Activated CD4-positive, CD25-positive, alpha-beta regulatory T cell treated with anti-CD3 and anti-CD28 coated beads, Interleukin-2, amount 50 U/mL, for 24 hours (primary cell): ENCODE data around the gene CAP2.
"Not testable (repeated sequence)": the region's sequence is repeated elsewhere in the genome, so short reads cannot be mapped to it uniquely, and the experiment has no call there.

Experiments used
- ATAC-seq, 2 donors: fragments of 150-1000 bp; cut with Tn5 transposase; one replicate each; pipeline ENCODE4 v1.10.0; 2021; ENCODE audit warnings: mild to moderate bottlenecking in 1 of 2, moderate library complexity in 1 of 2

Gene CAP2

DNA sequence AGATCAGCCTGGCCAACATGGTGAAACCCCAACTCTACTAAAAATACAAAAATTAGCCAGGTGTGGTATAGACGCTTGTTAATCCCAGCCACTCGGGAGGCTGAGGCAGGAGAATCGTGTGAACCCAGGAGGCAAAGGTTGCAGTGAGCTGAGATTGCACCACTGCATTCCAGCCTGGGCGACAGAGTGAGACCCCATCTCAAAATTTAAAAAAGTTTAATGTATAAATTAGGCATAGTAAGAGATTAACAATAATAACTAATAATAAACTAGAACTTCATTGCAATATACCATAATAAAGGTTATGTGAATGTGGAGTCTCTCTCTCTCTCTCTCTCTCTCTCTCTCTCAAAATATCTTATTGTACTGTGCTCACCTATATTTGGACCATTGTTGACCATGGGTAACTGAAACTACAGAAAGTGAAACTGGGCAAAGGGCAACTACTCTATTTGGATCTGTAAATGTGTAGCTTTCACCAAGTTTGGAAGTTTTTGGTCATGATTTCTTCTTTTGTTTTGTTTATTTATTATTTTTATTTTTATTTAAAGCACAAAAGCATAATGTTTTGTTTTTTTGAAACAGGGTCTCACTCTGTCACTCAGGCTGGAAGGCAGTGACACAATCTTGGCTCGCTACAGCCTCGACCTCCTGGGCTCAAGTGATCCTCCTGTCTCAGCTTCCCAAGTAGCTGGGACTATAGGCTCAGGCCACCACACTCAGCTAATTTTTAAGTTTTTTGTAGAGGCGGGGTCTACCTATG, 12.0 kb downstream of the CAP2 start:
- ATAC-seq = not testable (repeated sequence)

DNA sequence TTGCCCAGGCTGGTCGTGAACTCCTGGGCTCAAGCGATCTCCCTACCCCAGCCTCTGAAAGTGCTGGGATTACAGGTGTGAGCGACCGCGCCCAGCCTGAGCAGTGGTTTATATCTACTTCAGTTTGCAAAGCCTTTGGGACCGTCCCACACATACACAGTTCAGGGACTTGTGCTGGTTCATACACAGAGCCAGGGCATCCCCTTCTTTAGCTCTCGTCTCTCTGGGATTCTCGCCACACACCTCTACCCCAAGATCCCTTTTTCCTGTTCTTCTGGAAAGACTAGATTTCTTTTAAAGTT, 12.5 kb downstream of the CAP2 start:
- ATAC-seq = no peak

DNA sequence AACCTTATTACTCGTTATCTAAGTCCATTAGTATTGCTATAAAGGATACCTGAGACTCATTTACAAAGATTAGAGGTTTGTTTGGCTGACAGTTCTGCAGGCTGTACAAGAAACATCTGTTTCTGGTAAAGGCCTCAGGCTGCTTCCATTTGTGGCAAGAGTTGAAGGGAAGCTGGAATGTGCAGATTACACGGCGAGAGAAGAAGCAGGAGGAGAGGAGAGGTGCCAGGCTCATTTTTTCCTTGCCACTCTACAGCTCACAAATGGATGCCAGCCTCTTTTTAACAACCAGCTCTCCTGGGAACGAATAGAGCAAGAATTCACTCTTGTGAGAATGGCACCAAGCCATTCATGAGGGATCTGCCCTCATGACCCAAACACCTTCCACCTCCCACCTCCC, 14.7 kb downstream of the CAP2 start:
- no peak for ATAC-seq

DNA sequence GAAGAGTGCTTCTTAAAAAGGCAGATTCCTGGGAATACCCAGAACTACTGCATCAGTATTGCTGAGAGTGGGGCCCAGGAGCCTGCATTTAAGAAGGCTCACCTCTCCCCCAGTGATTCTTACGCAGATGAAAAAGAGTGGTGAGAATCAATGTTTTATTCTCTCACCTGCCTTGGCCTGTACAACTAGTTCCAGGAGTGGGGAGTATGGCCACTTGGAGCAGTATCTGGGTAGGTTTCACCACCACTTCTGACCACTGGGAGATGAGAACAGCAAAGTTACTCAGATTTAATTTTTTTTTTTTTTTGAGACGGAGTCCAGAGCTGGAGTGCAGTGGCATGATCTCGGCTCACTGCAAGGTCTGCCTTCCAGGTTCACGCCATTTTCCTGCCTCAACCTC, 16.9 kb downstream of the CAP2 start:
- no peak for ATAC-seq

DNA sequence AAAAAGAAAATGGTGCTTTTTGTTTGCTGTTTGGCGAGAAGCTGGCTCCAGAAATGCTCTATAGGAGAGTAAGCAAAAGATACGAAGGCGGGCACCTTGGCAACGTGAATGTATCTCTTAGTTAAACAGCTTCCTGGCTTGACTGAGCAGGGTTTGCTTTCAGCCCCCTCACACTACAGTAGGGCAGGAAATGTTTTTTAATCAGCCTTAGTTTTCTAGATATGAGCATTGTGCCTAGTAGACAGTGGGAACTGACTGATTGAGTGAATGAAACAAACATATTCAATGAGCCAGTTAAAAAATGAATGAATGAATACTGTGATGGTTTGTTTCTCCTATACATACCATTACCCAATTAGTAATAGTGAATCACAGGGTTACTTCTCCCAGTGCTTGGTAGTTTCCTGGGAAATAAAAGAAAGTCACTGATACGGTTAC, 19.9 kb downstream of the CAP2 start:
- ATAC-seq = no peak

DNA sequence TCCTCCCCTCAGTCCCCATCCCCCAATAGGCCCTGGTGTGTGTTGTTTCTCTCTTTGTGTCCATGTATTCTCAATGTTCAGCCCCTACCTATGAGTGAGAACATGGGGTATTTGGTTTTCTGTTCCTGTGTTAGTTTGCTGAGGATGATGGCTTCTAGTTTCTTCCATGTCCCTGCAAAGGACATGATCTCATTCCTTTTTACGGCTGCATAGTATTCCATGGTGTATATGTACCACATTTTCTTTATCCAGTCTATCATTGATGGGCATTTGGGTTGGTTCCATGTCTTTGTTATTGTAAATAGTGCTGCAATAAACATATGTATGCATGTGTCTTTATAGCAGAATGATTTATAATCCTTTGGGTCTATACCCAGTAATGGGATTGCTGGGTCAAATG, 21.0 kb downstream of the CAP2 start:
- ATAC-seq = not testable (repeated sequence)

DNA sequence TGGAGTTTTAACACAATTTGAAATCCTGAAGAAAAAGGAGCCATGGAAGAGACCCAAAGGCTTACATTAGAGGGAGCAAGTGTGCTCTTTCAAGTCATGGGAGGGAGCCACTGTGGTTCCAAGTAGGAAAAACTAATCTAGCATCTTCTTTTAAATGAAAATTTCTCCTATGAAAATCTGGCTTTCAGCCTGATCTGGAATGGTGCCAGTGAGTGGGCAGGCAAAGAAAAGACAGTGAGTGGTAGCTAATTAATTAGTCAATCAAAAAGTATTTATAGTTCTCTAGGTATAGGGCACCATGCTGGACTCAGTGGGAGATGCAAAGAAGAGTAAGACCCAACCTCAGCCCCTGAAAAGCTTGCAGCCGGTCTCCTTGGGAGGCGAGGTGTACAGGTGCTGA, 21.9 kb downstream of the CAP2 start:
- no peak for ATAC-seq

DNA sequence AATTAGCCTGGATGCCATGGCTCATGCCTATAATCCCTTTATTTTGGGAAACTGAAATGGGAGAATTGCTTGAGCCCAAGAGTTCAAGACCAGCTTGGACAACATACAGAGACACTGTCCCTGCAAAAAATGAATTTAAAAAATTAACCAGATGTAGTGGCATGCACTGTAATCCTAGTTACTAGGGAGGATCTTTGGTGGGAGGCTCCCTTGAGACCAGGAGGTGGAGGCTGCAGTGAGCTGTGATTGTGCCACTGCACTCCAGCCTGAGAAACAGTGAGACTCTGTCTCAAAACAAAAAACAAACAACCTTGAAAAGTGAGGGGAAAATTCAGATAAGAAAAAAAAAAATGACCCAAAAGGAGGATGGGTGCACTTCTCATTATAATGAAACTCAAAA, 23.4 kb downstream of the CAP2 start:
- ATAC-seq = no peak

DNA sequence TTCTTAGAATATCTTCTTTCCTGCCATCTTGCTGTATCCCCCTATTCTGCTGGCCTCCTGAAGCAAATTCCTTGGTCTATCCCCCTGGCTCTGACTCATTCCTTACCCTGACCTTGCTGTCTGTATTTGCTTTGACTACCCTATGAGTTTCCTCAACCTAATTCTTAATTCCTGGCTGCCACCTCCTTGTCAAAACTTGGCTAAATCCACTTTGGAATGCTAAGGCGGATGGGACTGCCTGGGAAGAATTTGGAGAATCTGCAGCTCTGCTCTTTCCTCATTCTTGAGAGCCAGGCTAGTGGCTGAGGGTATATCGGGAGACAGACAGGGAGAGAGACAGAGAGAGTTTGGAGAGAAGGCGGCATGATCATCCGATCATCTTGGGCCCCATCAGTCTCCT, 24.4 kb downstream of the CAP2 start:
- ATAC-seq = no peak

DNA sequence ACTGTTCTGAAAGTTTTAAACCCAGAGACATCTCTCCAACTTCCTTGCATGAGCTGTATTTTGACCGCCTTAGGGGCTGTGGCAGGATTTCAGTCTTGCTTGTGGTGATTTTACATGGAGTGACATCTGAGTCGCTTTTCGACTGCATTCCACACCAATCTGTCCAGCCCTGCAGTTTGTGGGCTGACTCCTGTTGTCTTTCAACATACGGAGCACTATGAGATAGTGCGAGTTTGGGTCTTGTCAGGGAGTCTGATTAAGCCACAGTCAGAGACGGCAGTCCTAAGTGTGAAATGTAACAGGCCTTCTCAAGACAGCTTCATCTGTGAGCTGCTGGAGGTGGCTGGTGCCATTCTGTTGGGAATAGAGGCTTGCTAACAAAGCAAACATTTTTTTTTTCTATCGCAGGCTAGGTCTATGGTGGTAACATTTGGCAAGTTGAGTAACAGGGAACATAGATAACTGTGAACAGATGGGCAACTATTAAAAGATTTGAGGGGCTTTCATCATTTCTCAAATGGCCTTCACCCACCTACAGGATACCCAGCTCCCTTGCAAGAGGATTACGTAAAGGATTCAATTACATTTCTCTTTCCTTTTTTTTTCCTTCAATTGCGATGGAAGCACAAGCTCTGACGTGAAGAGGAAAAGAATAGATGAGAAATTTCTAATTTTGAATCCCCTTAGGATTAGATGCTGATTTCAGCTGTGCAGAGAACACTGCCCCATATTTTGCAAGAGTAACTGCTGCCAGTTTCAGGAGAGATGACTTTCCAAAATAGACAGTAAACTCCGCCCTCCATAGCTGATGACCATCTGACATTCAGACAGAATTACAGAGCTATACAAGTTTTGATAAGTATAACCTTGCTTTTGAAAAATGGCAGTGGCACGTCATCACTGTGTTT, 25.1 kb downstream of the CAP2 start:
- ATAC-seq = no peak

DNA sequence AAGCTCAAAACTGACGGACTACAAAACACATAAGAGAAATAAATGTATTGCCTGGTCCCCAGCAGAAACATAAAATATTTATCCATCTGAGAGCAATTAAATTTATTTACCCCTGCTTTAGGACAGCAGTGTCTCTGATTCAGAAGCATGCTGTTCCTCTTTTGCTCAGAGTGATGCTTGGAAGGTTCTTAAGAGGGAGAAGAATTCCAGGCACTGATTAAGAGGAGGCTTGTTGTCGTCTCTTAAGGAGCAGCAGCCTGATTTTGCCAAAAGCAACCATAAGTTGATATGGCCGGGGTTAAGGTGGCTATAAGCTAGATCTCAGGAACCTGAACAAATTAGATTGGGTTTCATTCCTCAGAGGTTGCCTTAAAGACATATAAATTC, 25.8 kb downstream of the CAP2 start:
- ATAC-seq = no peak

DNA sequence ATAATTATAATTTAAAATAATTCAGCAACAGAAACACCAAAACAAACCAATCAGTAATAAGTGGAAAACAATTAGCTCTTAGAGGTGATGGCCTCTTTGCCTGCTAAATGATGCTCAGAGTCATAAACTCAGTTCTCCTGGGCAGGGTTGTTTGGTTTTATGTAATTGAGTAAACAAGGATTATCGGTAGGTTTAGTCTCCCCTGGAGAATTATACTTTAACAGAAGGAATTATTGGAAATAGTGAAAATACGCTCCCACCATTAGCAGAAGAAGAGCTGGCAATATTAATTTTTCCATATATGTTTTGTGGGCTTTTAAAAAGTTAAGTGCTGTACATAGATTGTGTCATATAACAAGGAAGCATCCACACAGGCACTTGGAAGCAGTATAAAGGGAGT, 27.0 kb downstream of the CAP2 start:
- ATAC-seq = no peak

DNA sequence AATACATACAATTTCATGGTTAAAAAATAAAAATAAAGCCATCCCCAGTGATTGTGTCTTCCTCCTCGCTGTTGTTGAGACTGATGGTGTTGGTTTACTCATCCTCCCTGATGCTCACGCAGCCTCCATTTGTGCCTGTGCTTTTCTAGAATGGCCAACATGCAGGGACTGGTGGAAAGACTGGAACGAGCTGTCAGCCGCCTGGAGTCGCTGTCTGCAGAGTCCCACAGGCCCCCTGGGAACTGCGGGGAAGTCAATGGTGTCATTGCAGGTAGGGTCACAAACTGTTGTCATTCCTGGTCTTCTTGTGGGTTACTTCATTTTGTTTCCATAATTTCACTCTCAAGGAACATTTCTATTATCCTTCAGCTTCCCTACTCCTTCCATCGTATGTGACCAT, 28.0 kb downstream of the CAP2 start:
- no peak for ATAC-seq

DNA sequence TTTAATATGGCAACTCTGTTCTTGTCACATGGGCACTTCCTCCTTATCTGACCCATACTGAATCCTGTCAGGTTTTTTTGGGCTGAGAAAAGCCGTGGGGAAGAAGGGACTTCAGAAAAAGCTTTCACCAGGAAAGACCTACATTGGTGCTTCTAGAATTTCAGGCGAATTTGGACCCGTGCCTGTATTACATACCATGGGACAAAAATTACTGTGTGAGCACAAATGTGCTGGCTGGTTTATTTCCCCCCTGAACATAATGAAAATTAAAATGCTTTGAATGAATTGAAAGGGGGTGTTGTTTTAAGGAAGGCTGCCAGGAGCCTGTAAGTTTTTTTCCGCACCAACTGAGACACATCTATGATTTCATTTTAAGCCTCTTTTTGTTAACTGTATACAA, 29.6 kb downstream of the CAP2 start:
- ATAC-seq = no peak

DNA sequence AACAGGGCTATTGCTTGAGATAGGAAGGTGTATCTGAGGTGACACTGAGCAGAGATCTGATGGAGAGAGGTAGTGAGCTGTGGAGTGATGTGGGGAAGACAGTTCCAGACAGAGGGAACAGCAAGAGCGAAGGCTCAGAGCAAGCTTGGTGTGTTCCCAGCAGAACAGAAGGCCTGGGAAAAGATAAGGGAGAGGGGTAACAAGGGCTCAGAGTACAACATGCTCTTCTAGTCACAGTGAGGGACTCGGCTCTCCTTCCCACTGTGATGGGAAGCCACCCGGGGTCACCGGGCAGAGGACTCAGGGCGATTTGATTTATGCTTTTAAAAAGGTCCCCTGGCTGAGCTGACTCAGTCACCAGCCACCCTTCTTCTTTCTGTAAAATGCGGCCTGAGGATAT, 33.7 kb downstream of the CAP2 start:
- ATAC-seq = no peak

DNA sequence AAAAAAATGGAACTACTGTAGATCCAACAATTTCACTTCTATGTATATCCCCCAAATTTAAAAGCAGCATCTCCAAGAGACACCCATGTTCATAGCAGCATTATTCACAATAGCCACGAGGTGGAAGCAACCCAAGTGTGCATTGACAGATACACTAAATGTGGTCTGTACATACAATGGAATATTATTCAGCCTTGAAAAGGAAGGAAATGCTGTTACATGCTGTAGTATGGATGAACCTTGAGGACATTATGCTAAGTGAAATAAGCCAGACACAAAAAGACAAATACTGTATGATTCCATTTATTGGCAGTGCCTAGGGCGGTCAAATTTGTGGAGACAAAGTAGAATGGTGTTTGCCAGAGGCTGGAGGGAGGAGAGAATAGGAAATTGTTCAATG, 34.2 kb downstream of the CAP2 start:
- no peak for ATAC-seq

DNA sequence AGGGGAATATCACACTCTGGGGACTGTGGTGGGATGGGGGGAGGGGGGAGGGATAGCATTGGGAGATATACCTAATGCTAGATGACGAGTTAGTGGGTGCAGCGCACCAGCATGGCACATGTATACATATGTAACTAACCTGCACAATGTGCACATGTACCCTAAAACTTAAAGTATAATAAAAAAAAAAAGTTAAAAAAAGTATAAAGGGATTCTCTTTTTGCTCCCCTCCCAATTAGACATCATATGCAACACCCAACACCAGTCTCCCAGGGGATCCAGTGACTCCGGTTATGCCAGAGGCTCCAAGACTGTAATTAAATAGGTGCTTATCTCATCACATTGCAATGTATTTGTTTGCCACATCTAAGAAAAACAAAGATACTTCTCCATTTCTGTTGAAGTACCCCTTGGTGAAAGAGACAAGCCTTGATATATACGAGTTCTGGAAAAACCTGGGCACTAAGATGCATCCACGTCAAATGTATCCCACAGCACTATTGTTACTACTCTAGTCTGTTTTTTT, 35.3 kb downstream of the CAP2 start:
- ATAC-seq = not testable (repeated sequence)

DNA sequence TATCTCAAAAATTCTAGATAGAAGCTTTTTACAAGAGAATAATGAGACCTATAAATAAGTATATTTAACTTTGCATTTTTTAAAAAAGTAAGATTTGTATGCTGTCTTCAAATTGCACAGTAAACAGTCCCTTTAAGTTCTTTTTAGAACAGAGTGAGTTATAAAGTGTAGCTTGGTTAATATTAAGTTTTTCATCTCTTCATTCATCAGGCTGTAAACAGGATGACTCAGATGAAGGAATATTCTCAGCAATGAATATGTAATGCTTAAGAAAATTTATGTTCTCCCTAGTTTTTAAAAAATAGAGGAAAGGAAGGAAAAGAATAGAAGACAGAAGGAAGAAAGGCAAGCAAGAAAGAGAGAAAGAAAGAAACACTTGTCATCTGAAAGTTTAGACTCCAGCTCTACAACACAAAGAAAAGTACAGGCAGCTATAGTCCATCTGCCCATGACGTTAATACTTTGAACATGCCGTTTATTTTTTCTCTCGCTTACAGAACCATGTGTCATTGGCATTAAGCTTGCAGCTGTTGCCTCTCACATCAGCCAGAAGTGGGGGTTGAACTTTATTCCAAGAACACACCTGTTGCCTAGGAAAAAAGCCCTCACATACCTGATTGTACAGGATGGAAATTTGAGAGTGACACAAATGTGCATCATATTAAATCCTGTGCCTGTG, 36.1 kb downstream of the CAP2 start:
- no peak for ATAC-seq

DNA sequence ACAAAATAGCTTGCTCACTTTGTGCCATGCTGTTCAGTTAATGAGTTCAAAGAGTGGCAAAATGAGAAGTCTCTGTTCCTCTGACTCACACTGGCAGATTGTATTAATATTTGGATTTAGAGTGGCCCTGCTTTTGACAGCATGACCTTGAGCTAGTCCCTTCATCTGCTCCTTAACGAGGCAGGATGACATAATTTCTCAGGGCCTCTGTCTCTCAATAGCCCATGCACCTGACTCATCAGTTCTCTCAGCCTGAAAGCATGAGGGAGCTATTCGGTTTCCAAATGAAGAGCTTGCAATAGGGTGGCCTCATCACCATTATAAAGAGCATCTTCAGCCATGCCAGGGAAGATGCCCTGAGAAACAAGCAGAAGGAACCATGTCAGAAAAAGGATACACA, 38.2 kb downstream of the CAP2 start:
- no peak for ATAC-seq

DNA sequence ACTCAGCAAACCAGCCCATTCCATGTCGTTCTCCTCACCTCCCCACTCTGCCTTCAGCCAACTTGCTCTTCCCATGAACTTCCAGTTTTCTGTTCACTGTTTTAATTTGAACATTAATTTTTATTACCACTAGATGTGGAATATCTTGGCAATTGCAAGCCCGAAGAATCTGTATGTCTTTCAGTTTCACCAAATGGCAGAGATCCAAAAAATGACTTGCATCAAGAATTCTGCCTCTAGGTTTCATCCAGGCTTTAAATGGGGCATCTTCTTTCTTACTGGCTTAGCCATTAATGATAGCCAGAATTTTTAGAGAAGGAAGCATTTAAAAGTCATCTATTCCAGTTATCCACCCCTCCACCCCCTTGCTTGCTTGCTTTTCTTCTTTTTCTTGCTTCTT, 39.0 kb downstream of the CAP2 start:
- no peak for ATAC-seq

DNA sequence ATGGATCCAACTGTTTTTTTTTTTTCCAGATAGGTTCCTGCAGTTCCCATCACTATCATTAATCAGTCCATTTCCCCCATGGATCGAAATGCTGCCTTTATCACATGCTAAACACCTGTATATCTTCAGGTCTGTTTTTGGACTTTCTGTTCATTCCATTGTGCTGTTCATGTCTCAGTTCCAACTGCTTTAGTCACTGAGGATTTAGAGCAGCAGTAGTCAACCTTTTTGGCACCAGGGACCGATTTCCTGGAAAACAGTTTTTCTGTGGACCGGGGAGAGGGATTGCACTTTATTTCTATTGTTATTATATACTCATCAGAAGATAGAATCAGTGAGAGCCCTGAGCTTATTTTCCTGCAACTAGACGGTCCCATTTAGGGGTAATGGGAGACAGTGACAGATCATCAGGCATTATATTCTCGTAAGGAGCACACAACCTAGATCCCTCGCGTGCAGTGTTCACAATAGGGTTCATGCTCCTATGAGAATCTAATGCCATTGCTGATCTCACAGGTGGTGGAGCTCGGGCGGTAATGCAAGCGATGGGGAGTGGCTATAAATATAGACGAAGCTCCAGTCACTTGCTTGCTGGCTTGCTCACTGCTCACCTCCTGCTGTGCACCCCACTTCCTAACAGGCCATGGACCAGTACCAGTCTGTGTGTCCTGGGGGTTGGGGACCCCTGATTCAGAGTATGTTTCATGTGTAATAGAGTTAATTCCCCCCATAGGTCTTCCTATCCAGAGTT, 46.0 kb downstream of the CAP2 start:
- no peak for ATAC-seq

DNA sequence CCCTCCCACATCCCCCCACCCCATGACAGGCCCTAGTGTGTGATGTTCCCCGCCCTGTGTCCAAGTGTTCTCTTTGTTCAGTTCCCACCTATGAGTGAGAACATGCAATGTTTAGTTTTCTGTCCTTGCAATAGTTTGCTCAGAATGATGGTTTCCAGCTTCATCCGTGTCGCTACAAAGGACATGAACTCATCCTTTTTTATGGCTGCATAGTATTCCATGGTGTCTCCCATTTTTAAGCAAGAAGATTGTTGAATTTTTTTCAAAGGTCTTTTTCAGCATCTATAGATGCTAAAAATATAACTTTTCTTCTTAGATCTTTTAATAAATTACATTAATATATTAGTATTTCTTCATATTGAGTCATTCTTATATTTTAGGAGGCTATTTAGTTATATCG, 47.4 kb downstream of the CAP2 start:
- not testable (repeated sequence) for ATAC-seq

DNA sequence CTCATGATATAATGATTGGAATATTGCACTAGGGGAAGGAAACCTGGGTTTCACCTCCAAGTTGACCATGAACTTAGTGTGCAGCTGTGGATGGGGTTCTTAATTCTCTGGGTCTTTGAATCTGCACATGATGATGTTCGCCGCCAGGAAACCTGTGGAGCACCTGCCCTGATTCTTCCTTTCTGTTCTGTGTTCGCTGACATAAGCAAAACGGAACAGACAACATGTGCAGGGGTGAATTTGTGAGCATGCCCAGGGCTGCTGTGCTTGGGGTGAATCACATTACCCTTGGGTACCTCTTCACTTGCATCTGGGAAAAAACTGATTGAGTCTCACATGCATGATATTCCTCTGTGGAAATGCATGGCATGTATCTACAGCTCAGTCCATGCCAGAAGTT, 48.8 kb downstream of the CAP2 start:
- no peak for ATAC-seq
